PFSK-1 (cell line): Measurements from ENCODE around the gene GATD1.

Experiments
- FOXP2 ChIP-seq: optimal IDR thresholded peaks from 2 replicates; pipeline ENCODE3; 2011; ENCODE audit warnings: borderline replicate concordance, control low read depth, inconsistent platforms; ENCODE audit not compliant: insufficient read depth; ENCODE audit errors: extremely low read length, extremely low read depth
- POLR2AphosphoS5 ChIP-seq: IDR thresholded peaks from 2 replicates; pipeline ENCODE4 v1.6.1; 2012; ENCODE audit warnings: low read depth, mild to moderate bottlenecking, control low read depth, low read length, moderate library complexity
- REST ChIP-seq, 2 experiments: IDR thresholded peaks; 2 replicates each; pipeline versions ENCODE4 v1.6.1 to v1.8.0; 2011 to 2012; ENCODE audit warnings: low read depth in 2 of 2, low read length in 2 of 2, control low read depth in 1 of 2, inconsistent platforms in 1 of 2, mild to moderate bottlenecking in 1 of 2, moderate library complexity in 1 of 2; ENCODE audit not compliant: insufficient read depth in 1 of 2
- SIN3A ChIP-seq: IDR thresholded peaks from 2 replicates; pipeline ENCODE4 v1.6.1; 2012; ENCODE audit warnings: mild to moderate bottlenecking, low read length, moderate library complexity, borderline replicate concordance; ENCODE audit not compliant: insufficient read depth
- TAF1 ChIP-seq: IDR thresholded peaks from 2 replicates; pipeline ENCODE4 v1.6.1; 2012; ENCODE audit warnings: low read length, control low read depth, borderline replicate concordance; ENCODE audit not compliant: insufficient read depth

Gene GATD1

GRCh38 chr11:816433-816779 is 39.1 kb upstream of the GATD1 start:
- TF ChIP-seq TAF1 (no peak), SIN3A (no peak), POLR2AphosphoS5 (no peak), FOXP2 (no peak), REST (IDR thresholded peaks at IDR 0.05; ENCODE audit: insufficient read depth in 1 of 2, low read depth in 2 of 2, low read length in 2 of 2) (no peak)

GRCh38 chr11:815675-816432 is 38.6 kb upstream of the GATD1 start:
- TF ChIP-seq REST (IDR thresholded peaks at IDR 0.05; ENCODE audit: insufficient read depth in 1 of 2, low read depth in 2 of 2, low read length in 2 of 2) = no peak
- no peak for TF ChIP-seq SIN3A
- TF ChIP-seq POLR2AphosphoS5 = no peak
- TF ChIP-seq TAF1 = no peak
- TF ChIP-seq FOXP2 = no peak

- TF ChIP-seq REST (IDR thresholded peaks at IDR 0.05; ENCODE audit: insufficient read depth in 1 of 2, low read depth in 2 of 2, low read length in 2 of 2) (no peak), SIN3A (peak; percentile 47; the same call in 1 of the 2 replicates), TAF1 (0 out of 2 replicates have a peak, but pooled peaks have one; percentile 33), POLR2AphosphoS5 (peak; percentile 94)
Measured at GRCh38 chr11:813456-814096, 36.3 kb upstream of the GATD1 start.

- no peak; the same call in 1 of the 2 replicates for TF ChIP-seq POLR2AphosphoS5
Measured at GRCh38 chr11:813072-813455, 35.8 kb upstream of the GATD1 start.

- TF ChIP-seq TAF1 (no peak), POLR2AphosphoS5 (no peak), FOXP2 (no peak), REST (IDR thresholded peaks at IDR 0.05; ENCODE audit: insufficient read depth in 1 of 2, low read depth in 2 of 2, low read length in 2 of 2) (no peak), SIN3A (no peak)
Measured at GRCh38 chr11:812390-812789, 35.1 kb upstream of the GATD1 start.
